ENCODE data around the gene FOXA3. TPM values are rescaled to one million over a fixed set of nuclear protein-coding genes. Genes with fewer than 3 reads are reported as not detected.

FOXA3 gene
- total and polyA plus RNA-seq, 2 of the 4 experiments (the other 2 are of a cell fraction) = not detected

GRCh38 chr19:45876161-45876410 lies 12.0 kb downstream of the FOXA3 start:
- Histone ChIP-seq H3K9me3 (ENCODE audit: control insufficient read depth, insufficient read depth, low read length) (no peaks in the 10 kb centered on the region), H2AK5ac (ENCODE audit: low read depth, low read length) (no peak overlapping the region), H3K4me1 (ENCODE audit: control insufficient read depth, insufficient read depth, low read length) (peaks cover 4% of the 10 kb centered on the region; the same call in 1 of the 2 replicates), H3K18ac (ENCODE audit: low read depth, low read length) (no peak overlapping the region), H4K8ac (ENCODE audit: low read depth in 2 of 2, low read length in 2 of 2) (peak overlapping the region; percentile 70 to 82; a peak in 2 of 4 replicates), H2BK5ac (ENCODE audit: low read depth, low read length, poor library complexity, severe bottlenecking) (no peak overlapping the region), H2BK15ac (ENCODE audit: low read depth, low read length) (0 out of 3 replicates have a peak overlapping the region, but pooled peaks have one; percentile 2), H4K5ac (ENCODE audit: low read depth, low read length) (no peak overlapping the region; the same call in 1 of the 2 replicates), H2AK9ac (replicated peaks; ENCODE audit: low read depth, low read length, poor library complexity) (no peak overlapping the region), H4K20me1 (ENCODE audit: insufficient read depth, low read length) (no peaks in the 10 kb centered on the region), H3K14ac (replicated peaks; ENCODE audit: low read depth, low read length) (no peak overlapping the region), H3K9me1 (ENCODE audit: insufficient read depth, low read length) (no peaks in the 10 kb centered on the region), H3K4me2 (ENCODE audit: low read depth, low read length) (no peak overlapping the region), H3K27ac (ENCODE audit: insufficient read depth, low read length) (no peak overlapping the region), H4K91ac (ENCODE audit: insufficient read depth, low read depth, low read length) (no peak overlapping the region; the same call in 1 of the 2 replicates), H3K4me3 (ENCODE audit: insufficient read depth, low read depth, low read length) (no peak overlapping the region), H3K27me3 (ENCODE audit: control insufficient read depth, insufficient read depth, low read length) (peaks cover 30% of the 10 kb centered on the region), H3K4ac (ENCODE audit: low read depth, low read length) (no peak overlapping the region), H3K9ac (ENCODE audit: low read depth, low read length) (peak overlapping the region; percentile 38; the same call in 1 of the 2 replicates), H2BK120ac (ENCODE audit: low read depth, low read length) (peak overlapping the region; percentile 19; the same call in 1 of the 2 replicates), H3K56ac (ENCODE audit: extremely low read depth, insufficient read depth, low read length) (no peak overlapping the region), H2BK20ac (ENCODE audit: low read depth, low read length) (no peak overlapping the region), H3K23ac (ENCODE audit: low read depth, low read length) (no peak overlapping the region), H3K79me1 (ENCODE audit: low read depth in 1 of 2, low read length in 2 of 2) (no peaks in the 10 kb centered on the region), H3K36me3 (ENCODE audit: control insufficient read depth, insufficient read depth, low read length) (no peaks in the 10 kb centered on the region), H2AFZ (replicated peaks; ENCODE audit: low read length, poor library complexity) (peak overlapping the region; percentile 90)
- DNase-seq (no peak), ATAC-seq (ENCODE audit: low read depth) (peak; percentile 7)
- no TSS peak for BruUV-seq (replicated peaks)
- CTCF ChIA-PET = no interaction called here
- WGBS, 2 experiments (ENCODE audit: extremely low coverage in 2 of 2, insufficient read length in 1 of 2) = 38% methylated on average over 3 of the region's 4 CpGs; no CpG with 5 or more reads in 1 of the 2 experiments
- POLR2A ChIA-PET (ENCODE audit: unreplicated experiment) = no interaction called here
- no peak for TF ChIP-seq RFX5 (IDR thresholded peaks at IDR 0.05; ENCODE audit: low read depth, low read length)
- no peak for TF ChIP-seq NFE2L2 (IDR thresholded peaks at IDR 0.05; ENCODE audit: low read depth, low read length)
- TF ChIP-seq FOS (IDR thresholded peaks at IDR 0.05; ENCODE audit: low read depth, low read length) = no peak
- TF ChIP-seq MAZ (IDR thresholded peaks at IDR 0.05; ENCODE audit: borderline replicate concordance, low read depth, low read length) = no peak
- TF ChIP-seq SMC3 (IDR thresholded peaks at IDR 0.05; ENCODE audit: low read depth, low read length) = no peak
- no peak for TF ChIP-seq BHLHE40 (IDR thresholded peaks at IDR 0.05; ENCODE audit: low read depth, low read length)
- TF ChIP-seq RAD21 (IDR thresholded peaks at IDR 0.05; ENCODE audit: low read length) = no peak
- TF ChIP-seq RCOR1 (IDR thresholded peaks at IDR 0.05; ENCODE audit: insufficient replicate concordance, low read length) = no peak
- TF ChIP-seq, protein P1, sequence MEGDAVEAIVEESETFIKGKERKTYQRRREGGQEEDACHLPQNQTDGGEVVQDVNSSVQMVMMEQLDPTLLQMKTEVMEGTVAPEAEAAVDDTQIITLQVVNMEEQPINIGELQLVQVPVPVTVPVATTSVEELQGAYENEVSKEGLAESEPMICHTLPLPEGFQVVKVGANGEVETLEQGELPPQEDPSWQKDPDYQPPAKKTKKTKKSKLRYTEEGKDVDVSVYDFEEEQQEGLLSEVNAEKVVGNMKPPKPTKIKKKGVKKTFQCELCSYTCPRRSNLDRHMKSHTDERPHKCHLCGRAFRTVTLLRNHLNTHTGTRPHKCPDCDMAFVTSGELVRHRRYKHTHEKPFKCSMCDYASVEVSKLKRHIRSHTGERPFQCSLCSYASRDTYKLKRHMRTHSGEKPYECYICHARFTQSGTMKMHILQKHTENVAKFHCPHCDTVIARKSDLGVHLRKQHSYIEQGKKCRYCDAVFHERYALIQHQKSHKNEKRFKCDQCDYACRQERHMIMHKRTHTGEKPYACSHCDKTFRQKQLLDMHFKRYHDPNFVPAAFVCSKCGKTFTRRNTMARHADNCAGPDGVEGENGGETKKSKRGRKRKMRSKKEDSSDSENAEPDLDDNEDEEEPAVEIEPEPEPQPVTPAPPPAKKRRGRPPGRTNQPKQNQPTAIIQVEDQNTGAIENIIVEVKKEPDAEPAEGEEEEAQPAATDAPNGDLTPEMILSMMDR (conservative IDR thresholded peaks at IDR 0.05; ENCODE audit: low read depth, low read length) = no peak
- no peak for TF ChIP-seq MAFK (IDR thresholded peaks at IDR 0.05; ENCODE audit: low read depth, low read length)
- dilution Hi-C loops (cut with HindIII; ENCODE audit: low sequenced_read_pairs, unreplicated experiment) = no loop called here
- in situ Hi-C loops (cut with MboI; ENCODE audit: low sequenced_read_pairs) = no loop called here
- intact Hi-C loops (cut with micrococcal nuclease) = no loop called here

Data from IMR-90 (cell line).